ENCODE results near the gene MIEF2.
A peak's percentile ranks its signal among the peaks of the same experiment; 100 is the strongest.

The MIEF2 gene

GRCh38 chr17:18314731-18315561 is 54.5 kb downstream of the MIEF2 start, which contains the start of the genes SMCR8 and TOP3A:
Gene SMCR8, plus strand, starts transcription at chr17:18315293. Its CDS starts 497 bp downstream, at chr17:18315790.
Gene TOP3A, minus strand, starts transcription at chr17:18314994. Its CDS starts 216 bp downstream, at chr17:18314778.
- no peaks in the 10 kb centered on the region for H3K9me3 ChIP-seq (ENCODE audit: control insufficient read depth in 5 of 5, low read length in 5 of 5)
- no peaks in the 10 kb centered on the region for H3K27me3 ChIP-seq (ENCODE audit: control insufficient read depth in 5 of 5, insufficient read depth in 4 of 5, low read length in 5 of 5)
- H3K4me3 ChIP-seq (ENCODE audit: low read depth in 1 of 5, low read length in 5 of 5): peak within 1 kb of the TSS; percentile 79 to 92 (median 88)
- H3K36me3 ChIP-seq (ENCODE audit: control insufficient read depth in 5 of 5, insufficient read depth in 5 of 5, low read length in 5 of 5): peaks cover 0 to 45% (median 31%) of the 10 kb centered on the region in 5 donors
- H3K4me1 ChIP-seq (ENCODE audit: control insufficient read depth in 5 of 5, insufficient read depth in 5 of 5, low read length in 5 of 5): peaks cover 21 to 76% (median 63%) of the 10 kb centered on the region in 5 donors
- peak within 1 kb of the TSS; percentile 89 to 98 (median 96) for H3K9ac ChIP-seq (ENCODE audit: low read length in 5 of 5)
- H3K27ac ChIP-seq (ENCODE audit: low read depth, low read length): peak within 1 kb of the TSS; percentile 97

- H3K4me1 ChIP-seq (ENCODE audit: control insufficient read depth in 5 of 5, insufficient read depth in 5 of 5, low read length in 5 of 5): peaks cover 23 to 81% (median 69%) of the 10 kb centered on the region in 5 donors
- H3K27ac ChIP-seq (ENCODE audit: low read depth, low read length): peak overlapping the region; percentile 97
- peak overlapping the region; percentile 89 to 98 (median 96) for H3K9ac ChIP-seq (ENCODE audit: low read length in 5 of 5)
- peaks cover 0 to 51% (median 34%) of the 10 kb centered on the region in 5 donors for H3K36me3 ChIP-seq (ENCODE audit: control insufficient read depth in 5 of 5, insufficient read depth in 5 of 5, low read length in 5 of 5)
- H3K4me3 ChIP-seq (ENCODE audit: low read depth in 1 of 5, low read length in 5 of 5): peak overlapping the region; percentile 79 to 92 (median 88)
- no peaks in the 10 kb centered on the region for H3K9me3 ChIP-seq (ENCODE audit: control insufficient read depth in 5 of 5, low read length in 5 of 5)
- no peaks in the 10 kb centered on the region for H3K27me3 ChIP-seq (ENCODE audit: control insufficient read depth in 5 of 5, insufficient read depth in 4 of 5, low read length in 5 of 5)
These were observed 55.1 kb downstream of the MIEF2 start for GRCh38 chr17:18315562-18315922.

- H3K9ac ChIP-seq (ENCODE audit: low read length in 5 of 5): peak overlapping the region; percentile 89 to 98 (median 96)
- H3K4me1 ChIP-seq (ENCODE audit: control insufficient read depth in 5 of 5, insufficient read depth in 5 of 5, low read length in 5 of 5): peaks cover 23 to 86% (median 73%) of the 10 kb centered on the region in 5 donors
- H3K27ac ChIP-seq (ENCODE audit: low read depth, low read length): peak overlapping the region; percentile 97
- H3K27me3 ChIP-seq (ENCODE audit: control insufficient read depth in 5 of 5, insufficient read depth in 4 of 5, low read length in 5 of 5): no peaks in the 10 kb centered on the region
- H3K4me3 ChIP-seq (ENCODE audit: low read depth in 1 of 5, low read length in 5 of 5): peak overlapping the region; percentile 79 to 92 (median 88)
- peaks cover 0 to 56% (median 36%) of the 10 kb centered on the region in 5 donors for H3K36me3 ChIP-seq (ENCODE audit: control insufficient read depth in 5 of 5, insufficient read depth in 5 of 5, low read length in 5 of 5)
- no peaks in the 10 kb centered on the region for H3K9me3 ChIP-seq (ENCODE audit: control insufficient read depth in 5 of 5, low read length in 5 of 5)
These were observed 55.5 kb downstream of the MIEF2 start for GRCh38 chr17:18315961-18316360.
